Activated T-cell treated with anti-CD3 and anti-CD28 coated beads, Interleukin-2, amount 50 U/mL, for 24 hours (primary cell): Measurements from ENCODE around the gene PRLHR.
A peak's percentile ranks its signal among the peaks of the same experiment; 100 is the strongest.
"Not testable (repeated sequence)": the region's sequence is repeated elsewhere in the genome, so short reads cannot be mapped to it uniquely, and the experiment has no call there.

ENCODE experiments used
- DNase-seq: peaks from one replicate; pipeline ENCODE4 v3.0.0-alpha.2; 2020
- H3K27ac Mint-ChIP-seq: 2 replicates; pipeline ENCODE4 v1.8.0; 2020; ENCODE audit warnings: mild to moderate bottlenecking, mixed read lengths
- H3K27me3 Mint-ChIP-seq: 2 replicates; pipeline ENCODE4 v1.8.0; 2020; ENCODE audit warnings: mixed read lengths
- H3K36me3 Mint-ChIP-seq: 2 replicates; pipeline ENCODE4 v1.8.0; 2020; ENCODE audit warnings: low read depth, mixed read lengths
- H3K4me1 Mint-ChIP-seq: 2 replicates; pipeline ENCODE4 v1.8.0; 2020; ENCODE audit warnings: low read depth, mixed read lengths
- H3K4me3 Mint-ChIP-seq: 2 replicates; pipeline ENCODE4 v1.8.0; 2020; ENCODE audit warnings: mild to moderate bottlenecking, moderate library complexity, mixed read lengths
- H3K9me3 Mint-ChIP-seq: 2 replicates; pipeline ENCODE4 v1.8.0; 2020; ENCODE audit warnings: mixed read lengths

The PRLHR gene

GRCh38 chr10:118595598-118596425 is at the start of gene PRLHR:
PRLHR (minus strand) TSS chr10:118595648; CDS start chr10:118595244, 404 bp downstream.
- peak; percentile 32 for DNase-seq
- H3K27ac Mint-ChIP-seq = no peak within 1 kb of the TSS
- H3K9me3 Mint-ChIP-seq = no peaks in the 10 kb centered on the region
- no peaks in the 10 kb centered on the region for H3K36me3 Mint-ChIP-seq
- H3K4me3 Mint-ChIP-seq = no peak within 1 kb of the TSS
- peaks cover 28% of the 10 kb centered on the region for H3K4me1 Mint-ChIP-seq
- peaks cover 71% of the 10 kb centered on the region for H3K27me3 Mint-ChIP-seq

GRCh38 chr10:118642228-118642627 is 46.8 kb upstream of the PRLHR start:
- no peak for DNase-seq
- Mint-ChIP-seq H3K27ac (no peak overlapping the region), H3K9me3 (peaks cover 9% of the 10 kb centered on the region), H3K27me3 (no peaks in the 10 kb centered on the region), H3K4me1 (no peaks in the 10 kb centered on the region), H3K36me3 (no peaks in the 10 kb centered on the region), H3K4me3 (no peak overlapping the region)

GRCh38 chr10:118638680-118639079 is 43.2 kb upstream of the PRLHR start:
- no peak overlapping the region for H3K4me3 Mint-ChIP-seq

GRCh38 chr10:118635674-118636402 is 40.4 kb upstream of the PRLHR start:
- H3K27ac Mint-ChIP-seq = no peak overlapping the region
- H3K27me3 Mint-ChIP-seq = no peaks in the 10 kb centered on the region
- peaks cover 9% of the 10 kb centered on the region for H3K9me3 Mint-ChIP-seq
- no peak for DNase-seq
- no peaks in the 10 kb centered on the region for H3K36me3 Mint-ChIP-seq
- no peaks in the 10 kb centered on the region for H3K4me1 Mint-ChIP-seq
- H3K4me3 Mint-ChIP-seq = no peak overlapping the region

More at GRCh38 chr10:118638680-118639079, 43.2 kb upstream of the PRLHR start:
- Mint-ChIP-seq H3K27ac (no peak overlapping the region), H3K9me3 (peaks cover 9% of the 10 kb centered on the region), H3K36me3 (no peaks in the 10 kb centered on the region), H3K27me3 (no peaks in the 10 kb centered on the region), H3K4me1 (no peaks in the 10 kb centered on the region)
- no peak for DNase-seq

DNA sequence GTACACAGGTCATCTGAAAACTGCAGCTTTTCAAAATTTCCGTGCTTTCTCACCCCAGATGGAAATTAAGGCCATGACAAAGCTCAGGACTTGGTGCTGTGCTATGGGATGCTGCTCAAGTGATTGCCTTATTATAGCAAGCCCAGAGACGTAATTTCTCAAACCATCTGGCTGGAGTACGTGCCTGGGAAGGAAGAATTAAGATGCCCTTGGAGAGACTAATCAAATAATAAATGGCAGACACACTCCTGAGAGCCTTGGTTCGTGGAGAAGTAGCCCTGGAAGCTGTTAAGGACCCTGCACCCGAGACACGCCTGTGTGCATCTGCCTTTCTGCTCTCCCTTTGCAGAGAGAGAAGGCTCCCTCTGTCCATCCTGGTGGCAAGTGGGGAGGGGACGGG is 38.3 kb upstream of the PRLHR start:
- no peak for DNase-seq
- H3K4me1 Mint-ChIP-seq = no peaks in the 10 kb centered on the region
- H3K4me3 Mint-ChIP-seq = no peak overlapping the region
- no peaks in the 10 kb centered on the region for H3K36me3 Mint-ChIP-seq
- peaks cover 6% of the 10 kb centered on the region for H3K27me3 Mint-ChIP-seq
- no peaks in the 10 kb centered on the region for H3K9me3 Mint-ChIP-seq
- no peak overlapping the region for H3K27ac Mint-ChIP-seq

DNA sequence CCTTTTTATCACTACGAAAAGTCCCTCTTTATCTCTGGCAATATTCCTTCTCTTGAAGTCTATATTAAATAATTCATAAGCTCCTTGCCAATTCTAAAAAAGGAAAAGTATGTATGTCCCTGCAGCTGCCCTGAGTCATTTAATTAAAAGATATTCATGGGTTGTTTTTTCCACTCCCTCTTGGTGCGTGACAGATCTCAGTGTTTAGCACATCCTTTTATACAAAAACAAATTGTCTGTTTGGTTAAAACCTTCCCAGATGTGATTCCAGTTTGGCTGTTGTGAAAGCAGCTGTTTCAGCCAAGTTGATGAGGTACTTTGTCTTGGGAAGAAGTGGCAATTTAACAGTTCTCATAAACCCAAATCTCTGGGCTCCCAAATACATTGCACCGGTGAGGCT is 33.8 kb upstream of the PRLHR start:
- H3K27me3 Mint-ChIP-seq = peaks cover 6% of the 10 kb centered on the region
- no peaks in the 10 kb centered on the region for H3K9me3 Mint-ChIP-seq
- H3K36me3 Mint-ChIP-seq = no peaks in the 10 kb centered on the region
- no peak overlapping the region for H3K27ac Mint-ChIP-seq
- DNase-seq = no peak
- no peaks in the 10 kb centered on the region for H3K4me1 Mint-ChIP-seq
- no peak overlapping the region for H3K4me3 Mint-ChIP-seq

GRCh38 chr10:118628397-118628796 is 32.9 kb upstream of the PRLHR start:
- Mint-ChIP-seq H3K27me3 (peaks cover 6% of the 10 kb centered on the region), H3K4me1 (no peaks in the 10 kb centered on the region), H3K27ac (no peak overlapping the region), H3K9me3 (no peaks in the 10 kb centered on the region), H3K36me3 (no peaks in the 10 kb centered on the region), H3K4me3 (no peak overlapping the region)
- no peak for DNase-seq

DNA sequence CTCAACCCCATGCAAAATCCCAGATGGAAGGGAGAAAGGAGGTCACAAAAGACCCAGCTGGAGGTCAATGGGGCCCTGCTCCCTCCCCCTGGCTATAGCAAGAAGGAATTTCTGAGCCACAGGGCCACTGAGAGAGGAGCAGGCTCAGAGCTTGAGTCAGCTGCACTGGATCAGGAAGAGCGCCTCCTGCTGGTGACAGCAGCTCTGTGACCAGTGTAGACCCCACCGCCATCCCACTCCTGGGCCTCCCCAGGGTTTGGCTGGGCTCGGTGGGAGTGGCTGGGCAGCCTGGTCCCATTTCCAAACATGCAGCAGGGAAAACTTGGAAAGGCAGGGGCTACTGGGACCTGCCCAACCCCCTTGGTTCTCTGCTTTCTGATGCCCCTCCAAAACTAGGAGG is 31.5 kb upstream of the PRLHR start:
- H3K9me3 Mint-ChIP-seq = no peaks in the 10 kb centered on the region
- DNase-seq = no peak
- no peak overlapping the region for H3K27ac Mint-ChIP-seq
- H3K27me3 Mint-ChIP-seq = peaks cover 6% of the 10 kb centered on the region
- peaks cover under 1% of the 10 kb centered on the region for H3K4me1 Mint-ChIP-seq
- H3K4me3 Mint-ChIP-seq = no peak overlapping the region
- no peaks in the 10 kb centered on the region for H3K36me3 Mint-ChIP-seq

DNA sequence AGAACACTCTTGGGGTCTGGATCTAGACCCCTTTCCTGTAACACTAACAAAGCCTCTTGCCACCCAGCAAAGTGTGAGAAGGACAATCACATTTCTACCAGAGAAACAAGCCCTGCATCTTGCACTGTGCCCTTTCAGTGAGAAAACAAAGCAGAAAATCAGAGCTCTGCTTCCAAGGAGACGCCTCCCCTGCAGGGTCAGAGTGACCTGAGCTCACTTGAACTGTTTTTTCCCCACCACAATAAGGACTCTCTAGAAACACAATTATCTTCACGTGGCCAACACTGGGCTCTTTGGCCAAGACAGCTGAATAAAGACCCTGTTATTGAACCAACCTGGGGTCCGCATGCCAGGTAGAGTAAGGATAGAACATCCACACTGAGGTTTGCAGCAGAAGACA is 30.1 kb upstream of the PRLHR start:
- no peak for DNase-seq
- peaks cover 14% of the 10 kb centered on the region for H3K4me1 Mint-ChIP-seq
- peaks cover 6% of the 10 kb centered on the region for H3K27me3 Mint-ChIP-seq
- H3K36me3 Mint-ChIP-seq = no peaks in the 10 kb centered on the region
- H3K4me3 Mint-ChIP-seq = no peak overlapping the region
- no peaks in the 10 kb centered on the region for H3K9me3 Mint-ChIP-seq
- H3K27ac Mint-ChIP-seq = no peak overlapping the region

DNA sequence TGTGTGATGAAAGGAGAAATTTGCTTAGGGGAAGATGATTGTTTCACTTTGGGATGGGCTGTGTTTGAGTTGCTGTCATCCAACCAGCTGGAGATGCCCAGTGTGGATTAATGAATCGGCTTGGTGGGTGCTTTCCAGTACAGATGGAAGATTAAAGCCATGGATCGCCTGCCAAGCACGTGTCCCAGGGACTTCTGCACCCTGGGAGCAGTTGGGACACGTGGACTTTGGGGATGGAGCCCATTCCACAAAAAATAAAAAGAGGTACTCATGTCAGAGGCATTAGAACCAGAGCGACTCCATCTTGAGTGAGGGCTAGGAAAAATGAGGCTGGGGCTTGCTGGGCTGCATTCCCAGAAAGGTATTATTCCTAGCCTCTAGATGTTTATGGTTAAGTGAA is 29.3 kb upstream of the PRLHR start:
- no peak for DNase-seq
- Mint-ChIP-seq H3K4me3 (no peak overlapping the region), H3K9me3 (no peaks in the 10 kb centered on the region), H3K27me3 (peaks cover 3% of the 10 kb centered on the region), H3K36me3 (no peaks in the 10 kb centered on the region), H3K27ac (no peak overlapping the region), H3K4me1 (peaks cover 16% of the 10 kb centered on the region)

GRCh38 chr10:118621304-118621942 is 26.0 kb upstream of the PRLHR start:
- Mint-ChIP-seq H3K27me3 (no peaks in the 10 kb centered on the region), H3K4me1 (peaks cover 16% of the 10 kb centered on the region), H3K4me3 (no peak overlapping the region), H3K9me3 (no peaks in the 10 kb centered on the region), H3K36me3 (no peaks in the 10 kb centered on the region), H3K27ac (no peak overlapping the region)
- DNase-seq = peak; percentile 38

GRCh38 chr10:118613863-118614262 is 18.4 kb upstream of the PRLHR start:
- DNase-seq, H3K27ac Mint-ChIP-seq, H3K9me3 Mint-ChIP-seq, H3K27me3 Mint-ChIP-seq, H3K36me3 Mint-ChIP-seq, H3K4me1 Mint-ChIP-seq, H3K4me3 Mint-ChIP-seq: not testable (repeated sequence)

DNA sequence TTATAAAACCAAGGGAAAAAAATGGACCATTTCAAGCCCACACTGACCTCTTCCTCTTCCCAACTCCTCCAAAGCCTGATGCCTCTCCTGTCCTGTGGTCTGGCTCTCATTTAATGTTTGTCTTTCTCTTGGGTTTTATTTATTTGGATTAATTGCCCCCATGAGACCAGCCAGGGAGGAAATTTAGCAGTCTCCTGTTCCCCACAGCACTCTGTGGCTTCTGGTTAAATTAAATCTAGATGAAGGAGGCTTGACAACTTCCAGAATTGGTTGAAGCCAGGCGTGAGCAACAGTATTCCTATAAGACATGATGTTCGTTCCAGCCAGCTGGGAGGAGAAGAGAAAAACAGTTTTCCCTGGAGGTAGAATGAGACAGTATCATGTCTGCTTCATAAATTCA is 15.1 kb upstream of the PRLHR start:
- peaks cover 4% of the 10 kb centered on the region for H3K9me3 Mint-ChIP-seq
- DNase-seq = no peak
- peaks cover 2% of the 10 kb centered on the region for H3K36me3 Mint-ChIP-seq
- no peaks in the 10 kb centered on the region for H3K4me1 Mint-ChIP-seq
- no peak overlapping the region for H3K27ac Mint-ChIP-seq
- no peak overlapping the region for H3K4me3 Mint-ChIP-seq
- peaks cover 3% of the 10 kb centered on the region for H3K27me3 Mint-ChIP-seq

- no peak for DNase-seq
- peaks cover 2% of the 10 kb centered on the region for H3K36me3 Mint-ChIP-seq
- H3K27me3 Mint-ChIP-seq = no peaks in the 10 kb centered on the region
- H3K4me1 Mint-ChIP-seq = no peaks in the 10 kb centered on the region
- H3K27ac Mint-ChIP-seq = no peak overlapping the region
- peaks cover 4% of the 10 kb centered on the region for H3K9me3 Mint-ChIP-seq
- no peak overlapping the region for H3K4me3 Mint-ChIP-seq
These were observed 12.4 kb upstream of the PRLHR start for GRCh38 chr10:118607768-118608354.
